Activated B cell treated with CpG ODN at 0.5 μM for 24 hours (primary cell): ENCODE data around the gene DUSP12. TPM values are rescaled to one million over a fixed set of nuclear protein-coding genes. Genes with fewer than 3 reads are reported as not detected.
A peak's percentile ranks its signal among the peaks of the same experiment; 100 is the strongest.

Source experiments
- ATAC-seq: fragments of 200-7000 bp; cut with Tn5 transposase; one replicate; pipeline ENCODE4 v1.10.0; 2021; ENCODE audit warnings: low read depth, mild to moderate bottlenecking, moderate library complexity
- CTCF ChIA-PET: fragments of 350-600 bp; sonication (Branson Sonifier 250); formaldehyde crosslinking; loops from one replicate; lab custom pipeline; 2021; ENCODE audit warnings: antibody characterized with exemption; lab: Charles Lee
- POLR2A ChIA-PET: fragments of 350-600 bp; sonication (Branson Sonifier 250); formaldehyde crosslinking; loops from one replicate; lab custom pipeline; 2021; ENCODE audit warnings: antibody characterized with exemption; lab: Charles Lee
- DNase-seq: peaks from one replicate; pipeline ENCODE4 v3.0.0; 2022
- H3K27ac Mint-ChIP-seq: one replicate; pipeline ENCODE4 v1.8.0; 2020; ENCODE audit warnings: mixed read lengths
- H3K27me3 Mint-ChIP-seq: one replicate; pipeline ENCODE4 v1.8.0; 2021; ENCODE audit warnings: mixed read lengths
- H3K36me3 Mint-ChIP-seq: one replicate; pipeline ENCODE4 v1.8.0; 2021; ENCODE audit warnings: low read depth, mixed read lengths
- H3K4me1 Mint-ChIP-seq: one replicate; pipeline ENCODE4 v1.8.0; 2021; ENCODE audit warnings: mixed read lengths
- H3K4me3 Mint-ChIP-seq: one replicate; pipeline ENCODE4 v1.8.0; 2020; ENCODE audit warnings: mild to moderate bottlenecking, mixed read lengths
- H3K9me3 Mint-ChIP-seq: one replicate; pipeline ENCODE4 v1.8.0; 2020; ENCODE audit warnings: mixed read lengths
- CTCF ChIP-seq: fragments of 200-600 bp; IDR thresholded peaks from one replicate; pipeline ENCODE4 v1.8.0; 2022; ENCODE audit warnings: antibody characterized with exemption, mild to moderate bottlenecking
- intact Hi-C: fragments of 100-400 bp; cut with micrococcal nuclease; formaldehyde crosslinking; loops from one replicate; pipeline ENCODE4 v1.15.1; 2024
- total RNA-seq: library from RNA; stranded (reverse); gene quantifications from 2 replicates; pipeline ENCODE4 v1.2.3, GENCODE V29; 2022

The DUSP12 gene
- total RNA-seq, 1 donor from 2014 or later, result 37.2 TPM

GRCh38 chr1:161778522-161778921 lies 28.9 kb downstream of the DUSP12 start:
- intact Hi-C loops, result no loop called here
- Mint-ChIP-seq H3K27me3 (no peaks in the 10 kb centered on the region), H3K4me1 (peaks cover 4% of the 10 kb centered on the region), H3K9me3 (no peaks in the 10 kb centered on the region), H3K27ac (peak overlapping the region; percentile 12), H3K36me3 (peaks cover 32% of the 10 kb centered on the region), H3K4me3 (peak overlapping the region; percentile 28)
- DNase-seq (no peak), ATAC-seq (peak; percentile 49)
- ChIA-PET POLR2A (no interaction called here), CTCF (interaction anchor here (0.8 kb wide), 1 partner anchor 13 kb away, joined by 3 read pairs; no protein-coding TSS in a partner anchor)
- no peak for TF ChIP-seq CTCF

- no peaks in the 10 kb centered on the region for H3K4me1 Mint-ChIP-seq
- H3K4me3 Mint-ChIP-seq, result no peak overlapping the region
- CTCF ChIA-PET, result no interaction called here
- POLR2A ChIA-PET, result no interaction called here
- intact Hi-C loops, result no loop called here
- peak overlapping the region; percentile 30 for H3K27ac Mint-ChIP-seq
- no peaks in the 10 kb centered on the region for H3K9me3 Mint-ChIP-seq
- TF ChIP-seq CTCF, result no peak
- DNase-seq (no peak), ATAC-seq (no peak)
- H3K27me3 Mint-ChIP-seq, result no peaks in the 10 kb centered on the region
- peaks cover 36% of the 10 kb centered on the region for H3K36me3 Mint-ChIP-seq
Observed at GRCh38 chr1:161779393-161779792, 29.8 kb downstream of the DUSP12 start.

- intact Hi-C loops, result no loop called here
- ATAC-seq (no peak), DNase-seq (no peak)
- no peaks in the 10 kb centered on the region for H3K9me3 Mint-ChIP-seq
- TF ChIP-seq CTCF, result no peak
- peaks cover 57% of the 10 kb centered on the region for H3K36me3 Mint-ChIP-seq
- H3K4me1 Mint-ChIP-seq, result no peaks in the 10 kb centered on the region
- H3K27ac Mint-ChIP-seq, result no peak overlapping the region
- H3K27me3 Mint-ChIP-seq, result no peaks in the 10 kb centered on the region
- ChIA-PET CTCF (no interaction called here), POLR2A (no interaction called here)
- no peak overlapping the region for H3K4me3 Mint-ChIP-seq
Observed at GRCh38 chr1:161781995-161782394, 32.4 kb downstream of the DUSP12 start.

- H3K9me3 Mint-ChIP-seq, result no peaks in the 10 kb centered on the region
- ATAC-seq (no peak), DNase-seq (no peak)
- H3K36me3 Mint-ChIP-seq, result peaks cover 65% of the 10 kb centered on the region
- ChIA-PET POLR2A (no interaction called here), CTCF (no interaction called here)
- TF ChIP-seq CTCF, result no peak
- intact Hi-C loops, result no loop called here
- H3K27me3 Mint-ChIP-seq, result no peaks in the 10 kb centered on the region
- no peak overlapping the region for H3K27ac Mint-ChIP-seq
- no peaks in the 10 kb centered on the region for H3K4me1 Mint-ChIP-seq
- H3K4me3 Mint-ChIP-seq, result no peak overlapping the region
Observed at GRCh38 chr1:161782886-161783285, 33.3 kb downstream of the DUSP12 start.

- no peak for TF ChIP-seq CTCF
- no peak overlapping the region for H3K27ac Mint-ChIP-seq
- CTCF ChIA-PET, result interaction anchor here (1.6 kb wide), 1 partner anchor 7 kb away, joined by 5 read pairs; no protein-coding TSS in a partner anchor
Observed at GRCh38 chr1:161784968-161785367, 35.4 kb downstream of the DUSP12 start.

More at GRCh38 chr1:161784968-161785367, 35.4 kb downstream of the DUSP12 start:
- H3K27me3 Mint-ChIP-seq, result no peaks in the 10 kb centered on the region
- intact Hi-C loops, result no loop called here
- POLR2A ChIA-PET, result no interaction called here
- no peak overlapping the region for H3K4me3 Mint-ChIP-seq
- no peaks in the 10 kb centered on the region for H3K4me1 Mint-ChIP-seq
- DNase-seq, result no peak
- H3K36me3 Mint-ChIP-seq, result peaks cover 68% of the 10 kb centered on the region
- no peaks in the 10 kb centered on the region for H3K9me3 Mint-ChIP-seq
- no peak for ATAC-seq
